ENCODE data around the gene PDIA2.
"Not testable (repeated sequence)": the region's sequence is repeated elsewhere in the genome, so short reads cannot be mapped to it uniquely, and the experiment has no call there.

DNA sequence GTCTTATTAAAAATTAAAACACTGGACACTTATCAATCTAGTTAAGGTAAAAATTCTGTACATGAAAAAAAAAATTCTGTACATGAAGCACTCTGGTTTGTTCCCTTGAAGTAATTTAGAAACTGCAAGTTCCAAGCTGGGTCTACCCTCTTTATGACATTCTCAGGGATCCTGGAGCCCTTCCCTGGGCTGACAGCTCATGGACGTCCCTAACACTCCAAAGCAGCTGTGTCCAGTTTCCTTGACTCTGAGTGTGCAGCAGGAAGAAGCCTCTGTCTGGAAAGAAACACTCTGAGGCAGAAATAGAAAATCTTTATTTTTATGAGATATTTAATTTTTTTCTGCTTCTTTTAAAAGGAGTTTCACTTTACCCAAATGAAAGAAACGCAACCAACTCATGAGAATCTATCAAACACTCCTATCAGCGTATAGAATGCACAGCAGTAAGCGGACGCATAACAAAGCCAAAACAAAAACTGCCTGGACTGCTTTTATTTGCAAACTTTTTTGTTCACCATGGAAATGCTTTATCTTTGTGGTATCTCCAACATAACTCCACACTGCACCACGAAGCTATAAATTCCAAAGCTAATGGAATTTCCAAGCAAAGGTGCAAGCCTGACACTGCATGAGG, 48.3 kb downstream of the PDIA2 start:
- TF ChIP-seq, protein P1, sequence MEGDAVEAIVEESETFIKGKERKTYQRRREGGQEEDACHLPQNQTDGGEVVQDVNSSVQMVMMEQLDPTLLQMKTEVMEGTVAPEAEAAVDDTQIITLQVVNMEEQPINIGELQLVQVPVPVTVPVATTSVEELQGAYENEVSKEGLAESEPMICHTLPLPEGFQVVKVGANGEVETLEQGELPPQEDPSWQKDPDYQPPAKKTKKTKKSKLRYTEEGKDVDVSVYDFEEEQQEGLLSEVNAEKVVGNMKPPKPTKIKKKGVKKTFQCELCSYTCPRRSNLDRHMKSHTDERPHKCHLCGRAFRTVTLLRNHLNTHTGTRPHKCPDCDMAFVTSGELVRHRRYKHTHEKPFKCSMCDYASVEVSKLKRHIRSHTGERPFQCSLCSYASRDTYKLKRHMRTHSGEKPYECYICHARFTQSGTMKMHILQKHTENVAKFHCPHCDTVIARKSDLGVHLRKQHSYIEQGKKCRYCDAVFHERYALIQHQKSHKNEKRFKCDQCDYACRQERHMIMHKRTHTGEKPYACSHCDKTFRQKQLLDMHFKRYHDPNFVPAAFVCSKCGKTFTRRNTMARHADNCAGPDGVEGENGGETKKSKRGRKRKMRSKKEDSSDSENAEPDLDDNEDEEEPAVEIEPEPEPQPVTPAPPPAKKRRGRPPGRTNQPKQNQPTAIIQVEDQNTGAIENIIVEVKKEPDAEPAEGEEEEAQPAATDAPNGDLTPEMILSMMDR (IDR thresholded peaks at IDR 0.05) = not testable (repeated sequence)
- not testable (repeated sequence) for TF ChIP-seq ZFX (IDR thresholded peaks at IDR 0.05; ENCODE audit: borderline replicate concordance)

Measured in 22Rv1 (cell line).